COLO668 (cell line): ENCODE results near the gene RMDN2.

Experiments
- DNase-seq: peaks from one replicate; lab custom pipeline; 2025; ENCODE audit not compliant: unreplicated experiment; lab: John Stamatoyannopoulos, UW

RMDN2 gene

DNA sequence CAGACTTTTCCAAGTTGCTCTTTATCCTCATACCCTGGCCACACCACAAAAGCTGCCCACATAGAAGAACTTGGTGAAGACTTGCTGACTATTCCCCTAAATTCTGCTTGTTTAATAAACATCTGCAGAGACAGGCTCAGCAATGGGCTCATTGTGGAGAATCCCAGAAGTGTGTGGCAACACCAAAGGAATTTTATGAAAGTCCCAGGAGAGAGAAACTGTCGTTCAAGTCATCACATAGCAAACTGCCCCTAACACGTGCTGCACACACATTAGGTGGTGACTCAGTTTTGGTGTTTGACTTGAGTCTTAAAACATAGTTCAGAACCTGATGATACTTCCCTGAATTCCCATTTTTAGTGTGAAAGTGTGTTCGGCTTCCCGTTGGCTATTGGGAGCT, 112.2 kb downstream of the RMDN2 start:
- DNase-seq, result no peak

DNA sequence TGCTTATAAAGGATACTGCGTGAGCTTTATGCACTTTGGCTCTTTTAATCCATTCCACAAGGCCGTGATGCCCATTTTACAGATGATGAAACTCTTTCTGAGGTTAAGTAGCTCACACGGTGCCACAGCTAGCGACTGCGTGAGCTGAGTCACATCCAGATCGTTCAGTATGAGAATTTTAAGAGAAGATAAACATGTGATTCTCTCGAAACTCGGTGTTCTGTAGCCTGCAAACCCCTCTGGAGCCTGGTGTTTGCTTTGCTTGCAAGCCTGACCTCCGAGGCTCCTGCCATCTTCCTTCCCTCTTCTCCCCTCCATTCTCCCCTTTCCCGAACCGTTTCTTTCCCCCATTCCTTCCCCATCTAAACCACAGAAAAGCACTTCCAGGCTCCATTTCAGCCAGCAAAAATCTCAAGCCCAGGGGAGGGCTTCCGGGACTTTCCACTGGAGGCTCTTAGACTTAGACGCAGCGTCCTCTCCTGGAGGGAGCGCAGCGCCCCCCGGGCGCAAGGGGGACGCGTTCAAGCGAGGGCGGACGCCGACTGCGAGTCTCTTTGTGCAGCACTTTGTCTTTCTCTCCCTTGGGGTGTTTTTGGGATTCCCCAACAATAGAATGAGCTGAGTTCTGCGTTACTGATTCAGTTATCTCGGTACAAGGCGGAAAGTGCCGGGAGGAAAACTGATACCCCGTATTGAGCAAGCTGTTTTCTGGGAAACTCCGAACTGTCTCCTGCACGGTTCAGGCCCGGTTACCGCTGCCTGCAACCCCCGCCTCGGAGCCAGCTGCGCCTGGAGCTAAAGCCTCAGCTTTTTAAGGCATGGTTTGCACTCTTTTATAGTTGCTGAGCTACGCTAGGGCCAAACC, 112.9 kb downstream of the RMDN2 start:
- peak; percentile 9 for DNase-seq

DNA sequence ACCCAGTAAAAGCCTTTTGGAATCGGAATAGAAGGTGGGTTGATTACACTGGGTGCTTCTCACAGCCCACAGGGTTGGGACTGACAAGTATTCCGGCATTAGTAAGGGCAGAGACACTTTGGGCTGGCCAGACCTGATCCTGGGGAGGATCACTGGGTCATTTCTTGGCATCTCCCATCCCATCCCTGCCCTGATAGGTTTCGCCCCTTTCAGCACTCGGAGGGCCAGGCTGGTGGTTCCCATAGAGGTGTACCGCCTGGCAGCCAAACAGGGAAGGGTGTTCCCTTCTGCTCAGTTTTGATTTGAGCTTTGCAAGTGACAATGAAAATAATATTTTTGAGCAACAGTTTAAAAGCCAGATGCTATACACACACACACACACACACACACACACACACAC, 113.6 kb downstream of the RMDN2 start:
- no peak for DNase-seq

DNA sequence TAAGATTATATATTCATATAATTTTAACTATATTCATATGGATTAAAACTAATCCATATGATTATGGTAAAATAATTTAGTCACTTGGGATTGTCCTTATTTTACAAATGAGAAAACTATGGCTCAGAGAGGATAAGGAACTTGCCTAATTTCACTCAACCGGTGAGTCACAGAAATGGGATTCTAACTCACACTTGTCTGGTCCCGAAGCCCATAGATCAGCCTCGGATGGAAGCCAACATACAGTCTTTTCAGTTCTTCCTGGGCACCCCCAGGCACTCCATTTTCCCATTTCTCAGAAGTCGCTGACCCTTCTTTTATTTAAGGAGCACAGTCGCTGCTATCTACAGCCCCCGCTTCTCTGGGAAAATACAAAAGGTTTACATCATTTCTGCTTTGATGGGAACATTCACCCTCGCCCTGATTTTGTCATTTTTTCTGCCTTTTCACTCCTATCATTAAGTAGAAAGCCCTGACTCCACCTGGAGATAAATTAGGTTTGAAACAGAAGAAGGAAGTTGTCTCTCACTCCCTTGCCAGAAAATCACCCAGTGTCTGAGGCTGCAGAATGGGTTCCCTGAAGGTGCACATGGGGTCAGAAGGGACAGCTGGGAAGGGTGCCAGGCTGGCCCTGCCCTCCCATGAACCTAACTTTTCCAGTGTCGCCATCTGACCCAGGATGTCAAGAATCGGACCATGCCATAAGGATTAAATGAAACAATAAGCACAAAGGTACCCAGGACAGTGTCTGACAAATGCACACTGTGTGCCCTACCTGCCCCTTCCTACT, 114.2 kb downstream of the RMDN2 start:
- no peak for DNase-seq

DNA sequence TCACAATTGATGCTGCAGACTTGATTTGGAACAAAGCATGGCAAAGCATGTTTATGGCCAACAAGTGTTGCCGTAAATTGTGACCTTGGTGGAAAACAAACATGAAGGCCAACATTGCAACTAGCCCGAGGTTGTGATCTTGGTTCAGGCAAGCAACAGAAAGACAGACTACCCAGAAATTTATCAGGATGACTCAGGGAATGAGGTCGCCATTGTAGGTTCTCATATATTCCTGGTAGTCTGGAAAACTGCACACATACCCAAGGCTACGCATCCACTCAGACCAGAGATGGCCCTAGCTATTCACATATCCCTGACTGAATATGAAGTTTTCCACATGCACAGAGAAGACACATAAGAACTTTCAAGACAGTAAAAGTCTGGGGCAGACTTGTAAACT, 120.7 kb downstream of the RMDN2 start:
- DNase-seq, result no peak

DNA sequence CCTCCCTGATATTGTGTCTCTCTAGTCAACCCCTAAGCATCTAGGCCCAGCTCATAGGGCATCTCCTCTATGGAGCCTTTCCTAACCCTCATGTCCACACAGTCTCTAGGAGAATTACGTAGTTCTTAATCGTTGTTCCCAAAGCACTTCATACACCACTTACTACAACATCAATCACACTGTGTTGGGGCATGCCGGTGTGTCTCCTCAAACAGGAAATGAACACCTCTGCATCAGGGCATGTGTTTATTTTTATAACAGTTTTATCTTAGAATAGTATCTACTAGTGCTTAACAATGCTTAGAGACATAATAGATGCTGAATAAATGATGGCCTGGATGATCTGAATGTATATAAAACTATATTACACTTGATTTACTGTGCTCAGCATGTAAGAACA, 131.1 kb downstream of the RMDN2 start:
- DNase-seq, result no peak

DNA sequence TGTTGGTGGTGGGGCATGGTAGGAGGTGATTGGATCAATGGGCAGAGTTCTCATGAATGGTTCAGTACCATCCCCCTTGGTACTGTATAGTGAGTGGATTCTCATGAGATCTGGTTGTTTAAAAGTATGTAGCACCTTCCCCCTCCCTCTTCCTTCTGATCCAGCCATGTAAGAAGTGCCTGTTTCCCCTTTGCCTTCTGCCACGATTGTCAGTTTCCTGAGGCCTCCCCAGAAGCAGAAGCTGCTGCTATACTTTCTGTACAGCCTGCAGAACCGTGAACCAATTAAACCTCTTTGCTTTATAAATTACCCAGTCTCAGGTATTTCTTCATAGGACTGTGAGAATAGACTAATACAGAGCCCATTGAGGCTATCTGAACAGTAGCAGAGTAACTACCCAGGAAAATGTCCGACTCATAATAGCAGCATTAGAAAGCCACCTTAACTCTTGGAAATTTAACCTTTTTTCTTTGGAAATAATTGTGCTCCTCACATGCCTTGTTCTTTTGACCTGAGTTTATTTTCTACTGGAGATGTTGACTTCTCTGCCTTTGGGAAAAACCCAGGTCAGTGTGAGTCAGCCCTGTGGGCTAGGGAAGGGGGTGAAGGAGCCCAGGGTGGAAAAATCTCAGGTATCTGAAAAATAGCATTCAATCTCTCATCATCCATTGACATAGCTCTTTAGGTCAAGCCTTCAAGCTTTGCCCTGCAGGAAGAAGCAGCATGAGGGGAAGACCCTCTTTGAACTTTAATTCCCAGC, 132.7 kb downstream of the RMDN2 start:
- DNase-seq, result no peak

DNA sequence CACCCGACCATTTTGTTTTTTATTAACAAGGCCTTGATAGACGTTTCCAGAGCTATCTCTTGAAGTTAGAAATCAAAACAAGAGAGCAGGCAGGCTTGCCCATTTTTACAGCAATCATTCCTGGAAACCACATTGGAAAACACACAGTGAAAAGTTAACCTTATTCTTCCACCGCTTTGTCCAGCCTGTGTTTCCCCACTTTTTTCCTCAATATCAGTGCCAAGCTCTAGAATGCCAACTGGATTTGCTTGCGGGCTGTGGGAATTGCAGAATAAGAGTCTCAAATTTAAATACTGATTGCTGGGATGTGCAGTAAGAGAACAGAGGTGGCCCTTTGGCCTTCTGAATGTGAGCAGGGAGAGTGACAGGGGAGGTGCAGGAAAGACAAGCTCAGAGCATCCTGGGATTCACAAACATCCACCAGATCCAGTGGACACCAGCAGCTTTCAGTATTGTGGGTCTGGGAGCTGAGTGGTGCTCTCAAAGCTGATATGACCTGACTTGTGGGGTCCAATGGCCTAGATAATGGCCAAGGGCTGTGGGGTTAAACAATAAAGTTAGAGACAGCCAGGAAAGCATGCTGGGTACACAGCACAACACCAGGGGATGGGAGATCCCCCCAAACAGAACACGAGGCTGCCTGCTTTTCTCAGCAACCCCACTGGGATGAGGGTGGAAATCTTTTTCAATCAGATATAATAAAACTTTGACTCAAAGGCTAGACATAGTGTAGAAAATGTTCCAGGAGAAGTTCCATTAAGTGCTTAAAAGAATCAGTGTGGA, 135.3 kb downstream of the RMDN2 start:
- DNase-seq, result no peak

DNA sequence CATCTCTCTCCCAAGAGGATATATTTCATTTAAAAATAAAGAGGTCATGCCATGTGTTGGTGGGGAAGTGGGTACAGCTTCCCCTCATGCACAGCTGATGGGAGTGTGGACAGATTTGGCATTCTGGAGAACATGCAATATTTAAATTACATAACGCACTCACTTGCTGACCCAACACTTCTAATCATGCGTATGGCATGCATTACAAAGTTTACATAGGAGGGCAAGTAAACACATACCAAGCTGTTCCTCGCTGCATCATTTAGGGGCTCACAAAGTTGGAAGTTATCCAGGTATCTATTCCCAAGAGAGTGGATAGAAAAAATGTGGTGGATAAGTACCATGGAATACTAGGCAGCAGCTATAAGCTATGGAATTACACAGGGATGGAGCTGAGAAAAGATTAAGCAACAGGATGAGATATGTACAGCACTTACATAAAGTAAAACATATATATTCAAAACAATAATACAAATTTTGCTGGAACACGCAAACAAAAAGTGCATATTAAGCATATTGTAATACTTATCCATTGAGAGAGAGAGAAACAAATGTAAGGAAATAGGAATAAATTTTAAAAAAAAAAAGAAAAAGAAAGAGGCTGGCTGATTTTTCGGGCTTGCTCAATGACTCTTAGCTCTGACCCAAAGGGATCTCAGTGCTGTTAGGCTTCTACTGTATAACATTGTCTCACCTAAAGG, 139.9 kb downstream of the RMDN2 start:
- no peak for DNase-seq

DNA sequence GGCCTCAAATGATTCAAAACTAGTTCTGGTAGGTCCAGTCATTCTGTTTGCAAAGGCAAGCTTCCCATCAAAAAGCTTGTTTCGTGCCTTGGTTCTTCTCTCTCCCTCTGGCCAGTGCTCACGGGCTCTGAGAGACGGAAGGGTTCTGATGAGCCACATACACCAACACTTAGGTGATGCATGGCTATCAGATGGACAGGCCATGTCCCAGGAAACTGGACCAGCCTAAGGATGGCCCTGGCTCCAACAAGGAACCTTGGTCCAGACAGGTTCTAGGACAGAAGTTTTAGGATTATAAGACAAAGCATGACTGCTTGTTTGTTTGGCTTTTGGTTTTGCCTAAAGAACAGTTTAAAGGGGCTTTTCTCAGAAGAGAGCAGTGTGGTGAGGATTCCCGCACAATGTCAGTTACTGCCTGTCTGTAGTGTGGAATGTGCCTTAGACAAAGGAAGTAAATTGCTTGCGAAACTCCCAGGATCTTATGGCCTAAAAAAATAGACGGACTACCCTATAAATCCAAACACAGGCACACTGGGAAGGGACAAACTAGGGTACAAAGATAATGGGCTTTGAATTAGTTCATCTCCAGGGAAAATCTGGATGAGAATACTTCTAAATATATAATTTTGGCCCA, 140.5 kb downstream of the RMDN2 start:
- DNase-seq, result no peak

DNA sequence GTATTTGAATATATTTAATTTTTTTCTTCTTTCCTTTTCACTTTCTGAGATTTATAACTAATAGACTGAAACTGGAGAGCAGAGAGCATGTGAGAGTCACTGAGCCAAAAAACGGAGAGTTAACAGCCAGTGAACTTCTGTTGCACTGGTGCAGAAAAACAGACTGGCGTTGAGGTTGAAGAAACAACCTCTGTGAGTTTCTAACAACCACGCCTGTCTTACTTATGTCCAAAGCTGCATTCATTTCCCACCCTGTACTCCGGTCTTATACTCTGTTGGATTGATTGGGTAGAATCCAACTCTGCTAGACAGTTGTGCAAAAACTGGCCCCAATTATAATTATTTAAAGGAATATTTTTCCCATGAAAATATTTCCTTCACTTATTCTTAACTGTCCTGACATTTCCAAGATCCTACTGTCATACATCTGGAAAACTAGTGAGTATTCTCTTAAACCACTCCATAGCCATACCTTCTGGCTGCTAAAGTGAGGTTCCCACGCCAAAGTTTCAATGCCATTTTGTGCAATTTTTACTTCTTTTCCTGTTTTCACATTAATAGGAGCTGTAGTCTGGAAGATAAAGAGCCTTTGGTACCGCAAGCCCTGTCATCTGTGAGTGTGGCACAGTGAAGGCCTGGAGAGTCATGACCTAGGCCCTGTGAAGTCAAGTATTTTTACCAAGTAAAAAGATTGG, 141.5 kb downstream of the RMDN2 start:
- DNase-seq, result no peak
